Measurements from ENCODE around the gene GAK.

GRCh38 chr4:930827-931193 is 1.3 kb downstream of the GAK start:
- TF ChIP-seq CTCF (IDR thresholded peaks at IDR 0.05; ENCODE audit: poor library complexity, severe bottlenecking), result no peak
- no peak for TF ChIP-seq POLR2AphosphoS5 (IDR thresholded peaks at IDR 0.05)
